ENCODE data around the gene TENM3. TPM values are rescaled to one million over a fixed set of nuclear protein-coding genes. Genes with fewer than 3 reads are reported as not detected.

TENM3 gene
- total RNA-seq, 1 experiment from 2014 or later, result 34.1 TPM

- TF ChIP-seq CTCF (IDR thresholded peaks at IDR 0.05; ENCODE audit: unreplicated experiment), result no peak
- BruUV-seq (replicated peaks), result no TSS peak
- no peaks in the 10 kb centered on the region for H3K36me3 Mint-ChIP-seq (ENCODE audit: insufficient read depth, unreplicated experiment)
- H3K4me1 Mint-ChIP-seq (ENCODE audit: insufficient read depth, unreplicated experiment), result peaks cover 7% of the 10 kb centered on the region
- H3K4me3 Mint-ChIP-seq (ENCODE audit: unreplicated experiment), result no peak overlapping the region
- DNase-seq (ENCODE audit: unreplicated experiment), result peak; percentile 8
- ChIA-PET POLR2A (interaction anchor here (0.6 to 0.7 kb wide), 2 partner anchors 310 to 493 kb away, joined by 3 read pairs; no protein-coding TSS in a partner anchor), CTCF (interaction anchor here (0.5 to 1.1 kb wide), 3 partner anchors 115 to 986 kb away, joined by 3 to 7 read pairs (median 3); no protein-coding TSS in a partner anchor)
- no peak overlapping the region for H3K27ac Mint-ChIP-seq (ENCODE audit: low read depth, unreplicated experiment)
- no peaks in the 10 kb centered on the region for H3K27me3 Mint-ChIP-seq (ENCODE audit: insufficient read depth, unreplicated experiment)
- no peaks in the 10 kb centered on the region for H3K9me3 Mint-ChIP-seq (ENCODE audit: unreplicated experiment)
- intact Hi-C loops (cut with micrococcal nuclease), result loop anchor here (10.0 kb wide), 1 partner anchor 500 kb away; no protein-coding TSS in a partner anchor
These were observed 211.3 kb downstream of the TENM3 start for GRCh38 chr4:182454440-182455013.

- TF ChIP-seq CTCF (IDR thresholded peaks at IDR 0.05; ENCODE audit: unreplicated experiment), result no peak
- no peaks in the 10 kb centered on the region for H3K27me3 Mint-ChIP-seq (ENCODE audit: insufficient read depth, unreplicated experiment)
- DNase-seq (ENCODE audit: unreplicated experiment), result no peak
- POLR2A ChIA-PET, result no interaction called here
- intact Hi-C loops (cut with micrococcal nuclease), result no loop called here
- H3K36me3 Mint-ChIP-seq (ENCODE audit: insufficient read depth, unreplicated experiment), result no peaks in the 10 kb centered on the region
- H3K4me1 Mint-ChIP-seq (ENCODE audit: insufficient read depth, unreplicated experiment), result no peaks in the 10 kb centered on the region
- no TSS peak for BruUV-seq (replicated peaks)
- H3K9me3 Mint-ChIP-seq (ENCODE audit: unreplicated experiment), result no peaks in the 10 kb centered on the region
- CTCF ChIA-PET, result no interaction called here
- H3K27ac Mint-ChIP-seq (ENCODE audit: low read depth, unreplicated experiment), result no peak overlapping the region
- H3K4me3 Mint-ChIP-seq (ENCODE audit: unreplicated experiment), result no peak overlapping the region
These were observed 221.9 kb downstream of the TENM3 start for GRCh38 chr4:182465114-182465513.

GRCh38 chr4:182465979-182466378 is 222.8 kb downstream of the TENM3 start:
- no peak for TF ChIP-seq CTCF (IDR thresholded peaks at IDR 0.05; ENCODE audit: unreplicated experiment)
- no peaks in the 10 kb centered on the region for H3K36me3 Mint-ChIP-seq (ENCODE audit: insufficient read depth, unreplicated experiment)
- H3K4me1 Mint-ChIP-seq (ENCODE audit: insufficient read depth, unreplicated experiment), result no peaks in the 10 kb centered on the region
- POLR2A ChIA-PET, result no interaction called here
- BruUV-seq (replicated peaks), result no TSS peak
- H3K9me3 Mint-ChIP-seq (ENCODE audit: unreplicated experiment), result no peaks in the 10 kb centered on the region
- H3K4me3 Mint-ChIP-seq (ENCODE audit: unreplicated experiment), result no peak overlapping the region
- CTCF ChIA-PET, result interaction anchor here (0.6 kb wide), 1 partner anchor 799 kb away, joined by 4 read pairs; no protein-coding TSS in a partner anchor
- DNase-seq (ENCODE audit: unreplicated experiment), result no peak
- intact Hi-C loops (cut with micrococcal nuclease), result no loop called here
- no peak overlapping the region for H3K27ac Mint-ChIP-seq (ENCODE audit: low read depth, unreplicated experiment)
- no peaks in the 10 kb centered on the region for H3K27me3 Mint-ChIP-seq (ENCODE audit: insufficient read depth, unreplicated experiment)

- intact Hi-C loops (cut with micrococcal nuclease), result loop anchor here (10.0 kb wide), 1 partner anchor 455 kb away; no protein-coding TSS in a partner anchor
- Mint-ChIP-seq H3K27ac (ENCODE audit: low read depth, unreplicated experiment) (no peak overlapping the region), H3K27me3 (ENCODE audit: insufficient read depth, unreplicated experiment) (no peaks in the 10 kb centered on the region), H3K4me3 (ENCODE audit: unreplicated experiment) (no peak overlapping the region), H3K36me3 (ENCODE audit: insufficient read depth, unreplicated experiment) (no peaks in the 10 kb centered on the region), H3K9me3 (ENCODE audit: unreplicated experiment) (no peaks in the 10 kb centered on the region), H3K4me1 (ENCODE audit: insufficient read depth, unreplicated experiment) (no peaks in the 10 kb centered on the region)
- no peak for DNase-seq (ENCODE audit: unreplicated experiment)
- TF ChIP-seq CTCF (IDR thresholded peaks at IDR 0.05; ENCODE audit: unreplicated experiment), result no peak
- CTCF ChIA-PET, result interaction anchor here (0.6 to 0.8 kb wide), 2 partner anchors 28 to 288 kb away, joined by 3 to 4 read pairs; no protein-coding TSS in a partner anchor
- POLR2A ChIA-PET, result no interaction called here
- BruUV-seq (replicated peaks), result no TSS peak
These were observed 227.0 kb downstream of the TENM3 start for GRCh38 chr4:182470215-182470614.
